Measurements from ENCODE around the gene OR6S1. TPM values are rescaled to one million over a fixed set of nuclear protein-coding genes. Genes with fewer than 3 reads are reported as not detected.
A peak's percentile ranks its signal among the peaks of the same experiment; 100 is the strongest.
"Not testable (repeated sequence)": the region's sequence is repeated elsewhere in the genome, so short reads cannot be mapped to it uniquely, and the experiment has no call there.

The OR6S1 gene
- total RNA-seq, 1 experiment from 2014 or later: not detected

GRCh38 chr14:20652996-20653975 lies 11.8 kb upstream of the OR6S1 start:
- Histone ChIP-seq H3K36me3 (ENCODE audit: insufficient read depth, low read length) (no peaks in the 10 kb centered on the region), H3K4me2 (ENCODE audit: low read depth, low read length, poor library complexity, severe bottlenecking) (no peak overlapping the region), H3K27ac (ENCODE audit: low read length) (no peak overlapping the region), H3K9ac (ENCODE audit: low read length) (no peak overlapping the region), H3K9me2 (replicated peaks; ENCODE audit: insufficient read depth, low read length) (no peaks in the 10 kb centered on the region), H3K79me2 (ENCODE audit: low read length) (no peaks in the 10 kb centered on the region), H3K4me1 (ENCODE audit: low read length) (no peaks in the 10 kb centered on the region), H3K4me3 (ENCODE audit: low read length) (no peak overlapping the region), H2AFZ (ENCODE audit: low read length) (no peak overlapping the region), H4K20me1 (ENCODE audit: insufficient read depth, low read depth, low read length) (no peaks in the 10 kb centered on the region), H3K27me3 (ENCODE audit: low read length) (no peaks in the 10 kb centered on the region), H3K9me3 (ENCODE audit: low read length) (no peaks in the 10 kb centered on the region)
- no peak for DNase-seq

DNA sequence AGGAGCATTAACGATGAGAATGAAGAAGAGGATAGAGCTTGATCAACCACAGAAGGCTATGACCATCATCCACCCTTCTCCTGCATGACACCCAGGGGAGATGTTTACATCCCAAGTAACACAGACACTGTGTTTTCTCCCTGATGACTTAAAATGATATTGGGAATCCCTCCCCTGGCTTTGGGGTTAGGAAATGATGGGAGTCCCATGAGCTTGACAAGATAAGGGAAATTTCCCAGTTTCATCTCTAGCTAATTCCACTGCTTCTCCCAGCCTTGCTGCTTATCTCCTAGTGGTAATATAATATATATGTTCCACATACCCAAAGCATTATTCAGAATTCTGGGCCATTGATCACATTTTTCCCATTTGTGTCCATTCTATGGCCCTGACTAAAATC lies 4.0 kb upstream of the OR6S1 start:
- H3K36me3 ChIP-seq (ENCODE audit: insufficient read depth, low read length): no peaks in the 10 kb centered on the region
- H3K9me2 ChIP-seq (replicated peaks; ENCODE audit: insufficient read depth, low read length): no peaks in the 10 kb centered on the region
- H3K79me2 ChIP-seq (ENCODE audit: low read length): no peaks in the 10 kb centered on the region
- no peak overlapping the region for H3K27ac ChIP-seq (ENCODE audit: low read length)
- no peak overlapping the region for H3K4me3 ChIP-seq (ENCODE audit: low read length)
- no peak overlapping the region for H2AFZ ChIP-seq (ENCODE audit: low read length)
- no peak overlapping the region for H3K4me2 ChIP-seq (ENCODE audit: low read depth, low read length, poor library complexity, severe bottlenecking)
- H3K9me3 ChIP-seq (ENCODE audit: low read length): no peaks in the 10 kb centered on the region
- no peaks in the 10 kb centered on the region for H3K4me1 ChIP-seq (ENCODE audit: low read length)
- no peak for DNase-seq
- H3K9ac ChIP-seq (ENCODE audit: low read length): no peak overlapping the region
- H4K20me1 ChIP-seq (ENCODE audit: insufficient read depth, low read depth, low read length): no peaks in the 10 kb centered on the region
- no peaks in the 10 kb centered on the region for H3K27me3 ChIP-seq (ENCODE audit: low read length)

DNA sequence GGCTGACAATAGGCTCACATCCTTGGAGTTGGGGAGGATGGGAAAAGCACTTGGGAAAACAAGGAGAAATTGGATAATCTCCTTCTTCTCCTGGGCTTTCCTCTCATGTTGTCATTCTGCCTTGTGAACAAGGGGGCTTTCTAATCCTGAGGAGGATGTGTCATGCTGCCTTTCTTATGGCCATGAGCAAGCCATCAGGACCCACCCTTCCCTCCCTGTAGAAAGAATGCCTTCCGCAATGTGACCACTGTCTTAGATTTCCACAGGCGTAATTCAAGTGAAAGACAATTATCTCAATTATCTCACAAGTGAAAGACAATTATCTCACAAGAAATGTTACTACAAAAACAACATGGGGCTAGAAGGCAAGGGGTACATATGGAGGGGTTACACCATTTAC lies 3.0 kb upstream of the OR6S1 start:
- Histone ChIP-seq H3K4me1 (ENCODE audit: low read length) (no peaks in the 10 kb centered on the region), H3K9me2 (replicated peaks; ENCODE audit: insufficient read depth, low read length) (no peaks in the 10 kb centered on the region), H3K79me2 (ENCODE audit: low read length) (no peaks in the 10 kb centered on the region), H3K9me3 (ENCODE audit: low read length) (no peaks in the 10 kb centered on the region), H3K9ac (ENCODE audit: low read length) (no peak overlapping the region), H3K36me3 (ENCODE audit: insufficient read depth, low read length) (no peaks in the 10 kb centered on the region), H3K4me2 (ENCODE audit: low read depth, low read length, poor library complexity, severe bottlenecking) (no peak overlapping the region), H3K27ac (ENCODE audit: low read length) (no peak overlapping the region), H2AFZ (ENCODE audit: low read length) (no peak overlapping the region), H3K4me3 (ENCODE audit: low read length) (no peak overlapping the region), H4K20me1 (ENCODE audit: insufficient read depth, low read depth, low read length) (no peaks in the 10 kb centered on the region), H3K27me3 (ENCODE audit: low read length) (no peaks in the 10 kb centered on the region)
- DNase-seq: no peak

DNA sequence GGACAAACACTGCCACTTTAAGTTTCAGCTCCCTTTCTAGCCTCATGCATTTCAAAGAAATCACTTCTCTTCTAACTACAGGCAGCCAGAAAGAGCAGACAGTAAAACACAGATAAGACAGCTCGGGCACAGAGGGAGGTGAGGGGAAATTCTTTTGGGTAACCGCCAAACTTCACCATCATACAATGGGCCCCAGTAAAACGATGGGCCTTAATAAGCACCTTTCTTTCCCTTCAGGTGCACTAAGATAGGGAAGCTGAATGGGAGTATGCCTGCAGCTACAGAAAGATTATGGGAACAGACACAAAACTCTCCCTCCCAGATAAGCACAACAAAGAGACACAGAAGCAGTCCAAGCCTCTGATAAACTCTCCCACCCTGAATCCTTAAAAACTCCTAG lies 1.3 kb upstream of the OR6S1 start:
- not testable (repeated sequence) for H2AFZ ChIP-seq (ENCODE audit: low read length); DNase-seq; H3K9me3 ChIP-seq (ENCODE audit: low read length); H3K9ac ChIP-seq (ENCODE audit: low read length); H3K9me2 ChIP-seq (replicated peaks; ENCODE audit: insufficient read depth, low read length); H3K36me3 ChIP-seq (ENCODE audit: insufficient read depth, low read length); H3K27ac ChIP-seq (ENCODE audit: low read length); H3K4me3 ChIP-seq (ENCODE audit: low read length); H3K4me1 ChIP-seq (ENCODE audit: low read length); H3K4me2 ChIP-seq (ENCODE audit: low read depth, low read length, poor library complexity, severe bottlenecking); H3K27me3 ChIP-seq (ENCODE audit: low read length); H3K79me2 ChIP-seq (ENCODE audit: low read length); H4K20me1 ChIP-seq (ENCODE audit: insufficient read depth, low read depth, low read length)

DNA sequence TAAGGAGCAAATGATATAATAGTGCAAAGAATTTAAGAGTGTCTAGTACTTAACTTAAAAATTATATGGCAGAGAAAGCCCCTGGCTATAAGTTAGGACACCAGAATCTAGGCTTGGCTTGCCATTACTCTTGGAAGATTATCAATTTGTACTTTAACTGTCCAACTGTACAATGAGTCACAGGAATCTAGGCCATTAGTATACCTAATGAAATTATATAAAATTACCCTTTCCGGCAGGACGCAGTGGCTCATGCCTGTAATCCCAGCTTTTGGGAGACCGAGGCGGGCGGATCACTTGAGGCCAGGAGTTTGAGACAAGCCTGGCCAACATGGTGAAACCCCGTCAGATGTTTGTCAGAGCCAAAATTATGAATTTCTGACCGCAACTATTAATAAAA lies 691 bp upstream of the OR6S1 start:
- Histone ChIP-seq H3K27ac (ENCODE audit: low read length) (no peak overlapping the region), H3K9me3 (ENCODE audit: low read length) (no peaks in the 10 kb centered on the region), H3K27me3 (ENCODE audit: low read length) (no peaks in the 10 kb centered on the region), H4K20me1 (ENCODE audit: insufficient read depth, low read depth, low read length) (no peaks in the 10 kb centered on the region), H3K79me2 (ENCODE audit: low read length) (no peaks in the 10 kb centered on the region), H3K4me2 (ENCODE audit: low read depth, low read length, poor library complexity, severe bottlenecking) (no peak overlapping the region), H3K9me2 (replicated peaks; ENCODE audit: insufficient read depth, low read length) (no peaks in the 10 kb centered on the region), H3K36me3 (ENCODE audit: insufficient read depth, low read length) (no peaks in the 10 kb centered on the region), H3K9ac (ENCODE audit: low read length) (no peak overlapping the region), H2AFZ (ENCODE audit: low read length) (no peak overlapping the region), H3K4me3 (ENCODE audit: low read length) (no peak overlapping the region), H3K4me1 (ENCODE audit: low read length) (no peaks in the 10 kb centered on the region)
- DNase-seq: no peak

GRCh38 chr14:20632831-20633691 lies 8.4 kb downstream of the OR6S1 start:
- H4K20me1 ChIP-seq (ENCODE audit: insufficient read depth, low read depth, low read length): no peaks in the 10 kb centered on the region
- H3K4me1 ChIP-seq (ENCODE audit: low read length): peaks cover 11% of the 10 kb centered on the region
- H3K27ac ChIP-seq (ENCODE audit: low read length): no peak overlapping the region
- H3K9me3 ChIP-seq (ENCODE audit: low read length): no peaks in the 10 kb centered on the region
- no peaks in the 10 kb centered on the region for H3K9me2 ChIP-seq (replicated peaks; ENCODE audit: insufficient read depth, low read length)
- no peak overlapping the region for H2AFZ ChIP-seq (ENCODE audit: low read length)
- H3K9ac ChIP-seq (ENCODE audit: low read length): no peak overlapping the region
- no peaks in the 10 kb centered on the region for H3K36me3 ChIP-seq (ENCODE audit: insufficient read depth, low read length)
- no peaks in the 10 kb centered on the region for H3K27me3 ChIP-seq (ENCODE audit: low read length)
- peak overlapping the region; percentile 6 for H3K4me2 ChIP-seq (ENCODE audit: low read depth, low read length, poor library complexity, severe bottlenecking)
- H3K79me2 ChIP-seq (ENCODE audit: low read length): no peaks in the 10 kb centered on the region
- no peak overlapping the region for H3K4me3 ChIP-seq (ENCODE audit: low read length)
- peak; percentile 91 for DNase-seq

DNA sequence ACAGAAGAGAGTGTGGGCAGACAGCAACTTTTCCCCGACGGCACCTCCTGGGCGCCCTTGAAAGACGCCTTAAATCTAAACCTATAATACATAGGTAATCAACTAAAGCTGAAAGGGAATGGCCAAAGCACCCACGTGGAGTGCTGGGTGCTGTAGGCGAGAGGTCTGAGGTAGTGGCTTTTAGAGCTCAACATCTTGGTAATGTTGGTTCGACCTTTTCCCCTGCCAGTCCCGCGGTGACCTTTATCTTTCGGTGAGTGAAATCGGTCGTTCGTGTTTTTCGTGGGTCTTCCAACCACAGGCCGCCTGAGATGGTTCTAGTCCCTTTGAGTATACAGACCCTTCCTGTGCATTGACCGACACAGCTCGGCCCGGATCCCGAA lies 9.1 kb downstream of the OR6S1 start:
- Histone ChIP-seq H3K36me3 (ENCODE audit: insufficient read depth, low read length) (no peaks in the 10 kb centered on the region), H3K79me2 (ENCODE audit: low read length) (no peaks in the 10 kb centered on the region), H3K27me3 (ENCODE audit: low read length) (no peaks in the 10 kb centered on the region), H3K4me3 (ENCODE audit: low read length) (no peak overlapping the region), H3K9me3 (ENCODE audit: low read length) (no peaks in the 10 kb centered on the region), H4K20me1 (ENCODE audit: insufficient read depth, low read depth, low read length) (no peaks in the 10 kb centered on the region), H3K4me2 (ENCODE audit: low read depth, low read length, poor library complexity, severe bottlenecking) (peak overlapping the region; percentile 6), H3K4me1 (ENCODE audit: low read length) (peaks cover 11% of the 10 kb centered on the region), H3K9ac (ENCODE audit: low read length) (no peak overlapping the region), H3K27ac (ENCODE audit: low read length) (no peak overlapping the region), H2AFZ (ENCODE audit: low read length) (no peak overlapping the region), H3K9me2 (replicated peaks; ENCODE audit: insufficient read depth, low read length) (no peaks in the 10 kb centered on the region)
- no peak for DNase-seq

DNA sequence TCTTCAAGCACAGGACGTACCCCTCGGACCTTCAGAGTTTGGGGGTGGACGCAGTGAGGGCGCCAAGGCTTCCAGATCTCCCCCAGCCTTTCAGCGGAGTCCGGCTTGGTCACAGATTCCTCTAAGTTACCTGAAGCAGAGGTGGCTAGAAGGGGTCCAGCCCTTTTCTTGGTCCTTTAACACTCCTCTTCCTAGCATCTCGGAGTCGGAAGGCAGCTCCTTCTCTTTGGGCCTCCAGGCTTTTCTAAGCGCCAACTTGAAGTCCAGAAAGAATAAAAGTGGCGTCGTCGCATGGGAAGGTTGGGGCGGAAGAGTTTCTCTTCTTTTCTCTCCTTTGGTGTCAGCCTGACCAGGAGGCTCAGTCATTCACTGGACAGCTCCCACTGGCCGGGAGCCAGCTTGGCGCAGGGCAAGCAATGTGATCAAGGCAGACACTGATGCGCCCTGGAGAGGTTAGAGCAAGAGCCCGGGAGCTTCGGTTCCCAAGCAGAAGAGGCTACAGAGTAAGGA lies 9.6 kb downstream of the OR6S1 start:
- Histone ChIP-seq H4K20me1 (ENCODE audit: insufficient read depth, low read depth, low read length) (no peaks in the 10 kb centered on the region), H3K9me3 (ENCODE audit: low read length) (no peaks in the 10 kb centered on the region), H2AFZ (ENCODE audit: low read length) (no peak overlapping the region), H3K79me2 (ENCODE audit: low read length) (no peaks in the 10 kb centered on the region), H3K27me3 (ENCODE audit: low read length) (no peaks in the 10 kb centered on the region), H3K4me3 (ENCODE audit: low read length) (no peak overlapping the region; the same call in 1 of the 2 replicates), H3K27ac (ENCODE audit: low read length) (no peak overlapping the region), H3K36me3 (ENCODE audit: insufficient read depth, low read length) (no peaks in the 10 kb centered on the region), H3K9me2 (replicated peaks; ENCODE audit: insufficient read depth, low read length) (no peaks in the 10 kb centered on the region), H3K4me1 (ENCODE audit: low read length) (peaks cover 11% of the 10 kb centered on the region), H3K9ac (ENCODE audit: low read length) (no peak overlapping the region), H3K4me2 (ENCODE audit: low read depth, low read length, poor library complexity, severe bottlenecking) (peak overlapping the region; percentile 33)
- DNase-seq: no peak
